Body of pancreas (tissue), 4 donors: Measurements from ENCODE around the gene NLGN1.

Source experiments
- POLR2A ChIP-seq, 3 donors: fragments of 450-650 bp; IDR thresholded peaks; one replicate each; pipeline ENCODE4 v1.6.1; 2016; ENCODE audit warnings: antibody characterized with exemption in 3 of 3, mild to moderate bottlenecking in 2 of 3
- TF ChIP-seq, protein P1 (sequence below), 7 experiments: fragments of 450-650 bp in 4 of 7; fragments of 200-600 bp in 3 of 7; sonication (generic) in 3 of 7; IDR thresholded peaks; one replicate each; pipeline ENCODE4 v1.5.1; 2016 to 2019; ENCODE audit warnings: antibody characterized with exemption in 7 of 7

DNA sequence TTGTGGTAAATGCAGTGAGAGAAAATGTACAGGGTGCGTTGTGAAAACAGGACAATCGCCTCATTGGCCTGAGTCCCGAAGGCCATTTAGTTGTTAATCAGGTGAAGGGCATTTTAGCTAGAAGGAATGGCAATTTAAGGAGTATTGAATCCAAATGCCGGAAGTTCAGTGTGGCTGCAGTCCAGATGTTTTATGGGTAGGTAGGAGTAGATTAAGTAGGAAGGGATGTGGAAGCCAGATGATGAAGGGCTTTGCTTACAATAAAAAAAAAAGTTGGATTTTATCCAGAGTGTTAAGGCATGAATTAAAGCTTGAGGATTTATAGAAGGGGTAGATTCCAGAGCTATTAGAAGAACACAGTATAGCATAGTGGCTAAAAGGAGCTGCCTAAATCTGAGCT lies 572.7 kb downstream of the NLGN1 start:
- TF ChIP-seq, protein P1, sequence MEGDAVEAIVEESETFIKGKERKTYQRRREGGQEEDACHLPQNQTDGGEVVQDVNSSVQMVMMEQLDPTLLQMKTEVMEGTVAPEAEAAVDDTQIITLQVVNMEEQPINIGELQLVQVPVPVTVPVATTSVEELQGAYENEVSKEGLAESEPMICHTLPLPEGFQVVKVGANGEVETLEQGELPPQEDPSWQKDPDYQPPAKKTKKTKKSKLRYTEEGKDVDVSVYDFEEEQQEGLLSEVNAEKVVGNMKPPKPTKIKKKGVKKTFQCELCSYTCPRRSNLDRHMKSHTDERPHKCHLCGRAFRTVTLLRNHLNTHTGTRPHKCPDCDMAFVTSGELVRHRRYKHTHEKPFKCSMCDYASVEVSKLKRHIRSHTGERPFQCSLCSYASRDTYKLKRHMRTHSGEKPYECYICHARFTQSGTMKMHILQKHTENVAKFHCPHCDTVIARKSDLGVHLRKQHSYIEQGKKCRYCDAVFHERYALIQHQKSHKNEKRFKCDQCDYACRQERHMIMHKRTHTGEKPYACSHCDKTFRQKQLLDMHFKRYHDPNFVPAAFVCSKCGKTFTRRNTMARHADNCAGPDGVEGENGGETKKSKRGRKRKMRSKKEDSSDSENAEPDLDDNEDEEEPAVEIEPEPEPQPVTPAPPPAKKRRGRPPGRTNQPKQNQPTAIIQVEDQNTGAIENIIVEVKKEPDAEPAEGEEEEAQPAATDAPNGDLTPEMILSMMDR (IDR thresholded peaks at IDR 0.05) = no peak
- TF ChIP-seq POLR2A (IDR thresholded peaks at IDR 0.05) = no peak
